HG03108 (cell line): ENCODE measurements around the gene TMEM30A.

Experiments
- ATAC-seq: cut with Tn5 transposase; IDR thresholded peaks from one replicate; pipeline ENCODE4 v1.9.1; 2021; ENCODE audit warnings: moderate library complexity; ENCODE audit not compliant: unreplicated experiment

Gene TMEM30A

GRCh38 chr6:75266716-75267291 lies 17.8 kb downstream of the TMEM30A start:
- ATAC-seq = peak; percentile 64

- no peak for ATAC-seq
Observed at GRCh38 chr6:75263401-75263750, 21.2 kb downstream of the TMEM30A start.

DNA sequence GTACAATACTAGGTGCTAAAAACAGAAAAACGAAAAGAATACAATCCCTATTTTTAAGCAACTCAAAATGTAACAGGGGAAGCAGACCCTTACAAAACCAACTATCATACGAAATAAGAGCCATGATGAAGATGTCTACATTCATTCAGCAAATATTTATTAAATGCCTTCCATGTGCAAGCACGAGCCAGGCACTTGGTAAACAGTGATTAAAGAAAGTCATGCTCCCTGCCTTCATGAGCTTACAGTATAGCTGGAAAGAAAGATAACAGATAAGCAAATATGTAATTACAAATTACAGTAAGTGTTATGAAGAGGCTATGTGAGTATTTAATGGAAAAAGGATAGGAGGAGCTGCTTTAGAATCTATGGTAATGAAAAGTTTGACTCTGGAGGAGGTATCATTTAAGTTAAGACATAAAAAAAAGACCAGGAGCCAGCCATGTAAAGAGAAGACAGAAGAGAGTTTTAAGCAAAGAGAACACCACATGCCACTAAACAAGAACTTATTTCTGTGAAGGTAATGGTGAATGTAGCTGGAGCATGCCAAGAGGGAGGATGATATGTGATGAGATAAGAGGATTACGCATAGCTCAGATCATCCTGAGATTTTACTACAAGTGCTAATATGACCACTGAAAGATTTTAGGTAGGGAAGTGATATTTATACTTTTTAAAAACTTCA lies 21.7 kb downstream of the TMEM30A start:
- ATAC-seq = no peak

DNA sequence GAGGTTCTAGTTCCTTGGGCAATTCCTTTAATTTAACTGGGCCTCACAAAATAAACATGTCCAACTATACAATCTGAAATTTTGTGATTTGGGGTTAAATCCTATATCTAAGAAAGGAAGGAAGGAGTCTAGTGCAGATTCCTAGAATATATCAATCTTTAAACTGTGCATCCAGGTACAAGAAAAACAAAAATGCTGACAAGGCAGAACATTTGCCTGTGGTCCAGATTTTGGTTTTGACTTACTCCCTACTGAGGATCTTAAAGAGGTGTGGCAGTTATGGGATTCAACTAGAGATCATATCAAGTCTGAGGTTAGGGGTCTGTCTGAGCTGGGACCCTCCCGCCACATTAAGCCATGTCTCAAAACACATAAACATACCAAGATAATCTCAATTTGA lies 23.3 kb downstream of the TMEM30A start:
- ATAC-seq = no peak

GRCh38 chr6:75257343-75258087 lies 27.1 kb downstream of the TMEM30A start:
- ATAC-seq = no peak

- no peak for ATAC-seq
Observed at GRCh38 chr6:75250552-75250951, 34.0 kb downstream of the TMEM30A start.

DNA sequence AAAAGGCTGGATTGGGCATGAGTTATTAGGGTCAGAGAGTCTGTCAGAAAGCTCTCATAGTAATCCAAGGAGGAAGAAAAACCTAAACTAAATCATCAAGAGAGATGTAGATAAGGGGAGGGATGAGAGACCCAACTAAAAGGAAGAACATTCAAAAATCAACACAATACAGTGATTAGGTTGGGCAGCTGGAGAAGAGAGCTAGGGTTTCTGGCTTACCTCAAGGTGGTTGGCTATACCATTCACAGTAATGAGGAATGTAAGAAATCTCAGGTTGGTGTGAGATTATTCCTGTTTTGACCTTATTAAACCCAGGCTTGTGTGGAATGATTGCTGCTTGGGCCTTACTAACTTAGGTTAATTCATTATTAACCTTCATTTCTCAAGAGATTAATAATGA lies 34.8 kb downstream of the TMEM30A start:
- ATAC-seq = no peak

DNA sequence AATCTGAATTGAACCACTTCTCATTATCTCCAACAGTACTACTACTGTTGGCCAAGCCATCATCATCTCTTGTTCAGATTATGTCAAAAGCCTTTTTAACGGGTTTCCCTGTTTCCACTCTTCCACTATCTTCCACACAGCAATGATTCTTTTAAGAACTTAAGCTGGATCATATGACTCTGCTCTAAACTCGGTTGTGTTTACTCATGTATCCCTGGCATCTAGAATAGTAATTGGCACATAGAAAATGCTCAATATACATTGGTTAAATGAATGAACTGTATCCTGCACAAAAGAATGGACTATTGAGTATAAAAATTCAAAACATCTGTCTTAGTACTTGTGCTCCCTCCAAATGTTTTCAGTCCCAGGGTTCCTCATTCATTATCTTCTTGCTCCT lies 38.2 kb downstream of the TMEM30A start:
- ATAC-seq = no peak

DNA sequence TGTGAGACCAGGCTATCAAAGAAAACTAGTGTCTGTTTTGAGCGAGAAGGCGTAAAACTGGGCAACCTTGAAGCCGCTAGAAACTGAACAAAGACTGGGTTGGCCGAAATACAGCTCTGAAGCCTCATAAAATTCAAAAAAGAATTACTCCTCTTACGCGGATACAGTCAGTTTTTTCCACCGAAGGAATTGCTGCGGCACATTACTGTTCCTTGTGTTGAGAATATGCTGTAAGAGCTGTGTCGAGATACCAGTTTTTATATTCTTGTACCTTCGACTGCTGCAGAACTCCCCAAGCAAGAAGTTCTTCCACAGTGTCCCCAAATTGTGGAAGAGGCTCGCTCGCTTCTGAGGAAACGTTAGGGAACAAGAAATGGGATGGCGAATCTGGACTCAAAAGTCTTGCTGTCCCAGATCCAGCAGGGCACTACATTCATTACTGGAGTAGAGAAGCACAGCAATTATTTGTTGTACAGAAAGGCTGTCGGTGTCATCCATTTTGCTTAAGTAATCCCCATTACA lies 40.5 kb downstream of the TMEM30A start:
- ATAC-seq = no peak

- peak; percentile 94 for ATAC-seq
Observed at GRCh38 chr6:75243333-75244062, 41.1 kb downstream of the TMEM30A start, which contains the start of gene COX7A2. Gene COX7A2 (minus strand): TSS chr6:75243801. CDS start chr6:75243734, 67 bp downstream.

- no peak for ATAC-seq
Observed at GRCh38 chr6:75236630-75237029, 48.0 kb downstream of the TMEM30A start.

DNA sequence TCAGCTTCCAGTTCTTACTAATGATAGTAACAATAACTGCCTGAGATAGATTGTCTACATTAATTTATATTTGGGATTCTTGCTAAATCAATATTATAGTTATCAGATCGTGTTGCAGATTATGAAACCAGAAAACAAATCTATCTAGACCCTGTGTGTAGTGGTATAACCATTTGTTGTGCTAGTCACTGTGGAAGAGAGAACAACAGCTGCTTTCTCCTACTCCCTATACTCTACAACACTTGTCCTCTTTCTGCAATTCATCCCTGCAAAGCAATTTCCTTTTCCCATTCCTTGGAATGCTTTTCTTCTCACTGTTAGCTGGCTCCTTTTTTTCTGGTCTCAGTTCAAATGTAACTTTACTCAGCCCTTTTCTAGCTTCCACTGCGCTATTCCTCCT lies 49.3 kb downstream of the TMEM30A start:
- no peak for ATAC-seq

DNA sequence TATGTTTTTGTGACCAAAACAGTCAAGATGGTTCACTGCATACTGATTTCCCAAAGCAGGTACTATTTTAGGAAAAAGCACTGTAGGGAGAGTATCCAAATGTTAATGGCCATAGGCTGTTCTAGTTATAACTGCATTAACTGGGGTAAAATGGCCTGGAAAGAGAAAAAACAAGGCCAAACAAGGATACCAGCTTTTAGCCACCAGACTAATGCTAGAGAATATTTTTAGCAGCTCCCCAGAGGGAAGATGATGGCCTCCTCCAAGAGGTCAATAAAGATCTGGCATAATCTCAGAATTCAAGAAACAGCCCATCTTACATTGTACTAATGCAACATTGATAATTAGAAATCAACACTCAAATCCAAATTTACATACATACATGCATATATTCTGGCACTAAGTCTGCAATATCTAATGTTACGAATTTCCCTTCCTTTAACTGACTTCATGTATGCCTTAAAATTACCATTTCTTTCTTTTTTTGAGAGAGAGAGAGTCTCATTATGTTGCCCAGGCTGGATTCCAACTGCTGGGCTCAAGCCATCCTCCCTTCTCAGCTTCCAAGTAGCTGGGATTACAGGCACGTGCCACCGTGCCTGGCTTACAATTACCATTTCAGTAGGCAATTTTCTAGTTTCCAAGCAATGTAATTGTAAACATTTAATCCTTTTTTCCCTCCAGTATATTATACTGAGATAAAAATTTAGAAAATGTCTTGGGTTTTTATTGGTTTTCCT lies 50.3 kb downstream of the TMEM30A start:
- ATAC-seq = no peak

- no peak for ATAC-seq
Observed at GRCh38 chr6:75233092-75233615, 51.4 kb downstream of the TMEM30A start.

- no peak for ATAC-seq
Observed at GRCh38 chr6:75230484-75231325, 53.9 kb downstream of the TMEM30A start.

GRCh38 chr6:75224303-75224926 lies 60.2 kb downstream of the TMEM30A start:
- ATAC-seq = no peak

GRCh38 chr6:75223428-75223827 lies 61.2 kb downstream of the TMEM30A start:
- no peak for ATAC-seq

DNA sequence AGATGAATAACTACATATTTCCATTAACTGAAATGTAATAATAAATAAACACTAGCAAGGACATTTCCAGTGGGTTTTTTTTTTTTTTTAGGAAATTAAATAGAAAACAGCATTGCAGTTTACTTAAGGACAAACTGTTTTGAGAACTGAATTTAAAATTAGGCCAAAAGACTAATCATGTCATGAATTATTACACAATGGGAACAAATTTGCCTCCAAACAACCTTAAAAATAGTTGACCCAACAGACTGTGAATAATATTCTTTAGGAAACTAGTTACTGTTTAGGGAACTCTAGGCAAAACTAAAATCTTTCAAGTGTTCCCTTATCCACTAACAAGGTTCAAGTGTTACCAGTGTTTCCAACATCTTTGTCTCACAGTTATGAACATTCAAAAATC lies 62.3 kb downstream of the TMEM30A start:
- ATAC-seq = no peak

DNA sequence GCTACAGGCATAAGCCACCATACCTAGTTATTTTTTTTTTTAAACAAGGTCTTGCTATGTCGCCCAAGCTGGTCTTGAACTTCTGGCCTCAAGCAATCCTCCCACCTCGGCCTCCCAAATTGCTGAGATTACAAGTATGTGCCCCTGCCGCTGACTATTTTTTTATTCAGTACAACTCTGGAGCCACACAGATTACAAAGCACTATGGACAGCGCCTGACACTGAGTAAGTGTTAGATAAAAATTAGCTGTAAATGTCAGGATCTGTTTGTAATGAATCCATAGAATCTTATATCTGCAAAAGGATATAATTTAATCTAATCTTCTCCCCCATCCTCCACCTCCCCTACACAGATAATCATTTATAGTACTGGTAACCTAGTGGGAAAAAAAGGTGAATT lies 63.5 kb downstream of the TMEM30A start:
- no peak for ATAC-seq
